Mesenchymal stem cell (in vitro differentiated cells and primary cell): ENCODE data around the gene FOXB2.
A peak's percentile ranks its signal among the peaks of the same experiment; 100 is the strongest.

Source experiments
- DNase-seq: peaks from one replicate; pipeline ENCODE4 v3.0.0-alpha.2; 2013
- H2AFZ ChIP-seq: one replicate; pipeline ENCODE4 v1.6.1; 2013; ENCODE audit warnings: low read depth, mild to moderate bottlenecking, control low read depth, inconsistent platforms, low read length, moderate library complexity
- H2AK5ac ChIP-seq: 2 replicates; pipeline ENCODE4 v1.6.1; 2013; ENCODE audit warnings: low read length, moderate library complexity, mild to moderate bottlenecking, inconsistent platforms; ENCODE audit not compliant: severe bottlenecking
- H2BK120ac ChIP-seq: one replicate; pipeline ENCODE4 v1.6.1; 2013; ENCODE audit warnings: low read depth, mild to moderate bottlenecking, inconsistent platforms, low read length, moderate library complexity
- H2BK12ac ChIP-seq, 2 experiments: one replicate each; pipeline ENCODE4 v1.6.1; 2013; ENCODE audit warnings: inconsistent platforms in 2 of 2, low read length in 2 of 2, mild to moderate bottlenecking in 2 of 2, moderate library complexity in 2 of 2, control low read depth in 1 of 2
- H2BK15ac ChIP-seq: one replicate; pipeline ENCODE4 v1.6.1; 2013; ENCODE audit warnings: mild to moderate bottlenecking, low read depth, inconsistent platforms; ENCODE audit not compliant: poor library complexity, severe bottlenecking
- H2BK5ac ChIP-seq: 2 replicates; pipeline ENCODE4 v1.6.1; 2013; ENCODE audit warnings: low read depth, mild to moderate bottlenecking, low read length, control low read depth, inconsistent platforms; ENCODE audit not compliant: poor library complexity, severe bottlenecking
- H3K14ac ChIP-seq, 2 experiments: one replicate each; pipeline ENCODE4 v1.6.1; 2013; ENCODE audit warnings: inconsistent platforms in 2 of 2, low read length in 2 of 2, control low read depth in 1 of 2, mild to moderate bottlenecking in 1 of 2, moderate library complexity in 1 of 2
- H3K18ac ChIP-seq, 2 experiments: one replicate each; pipeline ENCODE4 v1.6.1; 2013; ENCODE audit warnings: inconsistent platforms in 2 of 2, low read length in 2 of 2, control low read depth in 1 of 2, low read depth in 1 of 2, mild to moderate bottlenecking in 1 of 2
- H3K23ac ChIP-seq, 2 experiments: one replicate each; pipeline ENCODE4 v1.6.1; 2013; ENCODE audit warnings: inconsistent platforms in 2 of 2, low read length in 2 of 2, mild to moderate bottlenecking in 2 of 2, moderate library complexity in 2 of 2, control low read depth in 1 of 2
- H3K27ac ChIP-seq: 2 replicates; pipeline ENCODE4 v1.5.1; 2013; ENCODE audit warnings: mild to moderate bottlenecking, moderate library complexity, low read length, control low read depth, inconsistent platforms; ENCODE audit not compliant: poor library complexity, severe bottlenecking
- H3K27me3 ChIP-seq, 2 experiments: 2 replicates each; pipeline versions ENCODE4 v1.6.1 to v1.7.0; 2013; ENCODE audit warnings: low read length in 2 of 2, mild to moderate bottlenecking in 2 of 2, moderate library complexity in 2 of 2, control low read depth in 1 of 2, inconsistent platforms in 1 of 2; ENCODE audit not compliant: control insufficient read depth in 1 of 2, insufficient read depth in 1 of 2
- H3K36me3 ChIP-seq, 2 experiments: 2 replicates each; pipeline versions ENCODE4 v1.6.1 to v1.7.0; 2013; ENCODE audit warnings: low read length in 2 of 2, control low read depth in 1 of 2, inconsistent platforms in 1 of 2, low read depth in 1 of 2, mild to moderate bottlenecking in 1 of 2; ENCODE audit not compliant: insufficient read depth in 2 of 2, control insufficient read depth in 1 of 2
- H3K4ac ChIP-seq, 2 experiments: one replicate each; pipeline ENCODE4 v1.6.1; 2013; ENCODE audit warnings: inconsistent platforms in 2 of 2, low read length in 2 of 2, mild to moderate bottlenecking in 2 of 2, moderate library complexity in 2 of 2, control low read depth in 1 of 2, low read depth in 1 of 2
- H3K4me1 ChIP-seq: 2 replicates; pipeline ENCODE4 v1.6.1; 2013; ENCODE audit warnings: low read depth, low read length, control low read depth; ENCODE audit not compliant: control insufficient read depth, insufficient read depth
- H3K4me2 ChIP-seq: 2 replicates; pipeline ENCODE4 v1.6.1; 2013; ENCODE audit warnings: low read length, mild to moderate bottlenecking, inconsistent platforms; ENCODE audit not compliant: poor library complexity, severe bottlenecking
- H3K4me3 ChIP-seq, 2 experiments: 2 replicates each; pipeline versions ENCODE4 v1.5.1 to v1.7.0; 2013; ENCODE audit warnings: low read length in 2 of 2, mild to moderate bottlenecking in 2 of 2, control low read depth in 1 of 2, low read depth in 1 of 2; ENCODE audit not compliant: insufficient read depth in 1 of 2
- H3K79me1 ChIP-seq: replicated peaks from 2 replicates; pipeline ENCODE4 v1.6.1; 2013; ENCODE audit warnings: mild to moderate bottlenecking, control low read depth, low read length, inconsistent platforms; ENCODE audit not compliant: poor library complexity, severe bottlenecking
- H3K9ac ChIP-seq: 2 replicates; pipeline ENCODE4 v1.7.0; 2013; ENCODE audit warnings: mild to moderate bottlenecking, low read length, moderate library complexity
- H3K9me3 ChIP-seq: 2 replicates; pipeline ENCODE4 v1.7.0; 2013; ENCODE audit warnings: mild to moderate bottlenecking, low read length; ENCODE audit not compliant: control insufficient read depth
- H4K8ac ChIP-seq: one replicate; pipeline ENCODE4 v1.6.1; 2013; ENCODE audit warnings: inconsistent platforms, mild to moderate bottlenecking, low read length, moderate library complexity
- H4K91ac ChIP-seq: one replicate; pipeline ENCODE4 v1.6.1; 2013; ENCODE audit warnings: mild to moderate bottlenecking, low read length, inconsistent platforms
- WGBS: methylation state at CpG from one replicate; pipeline ENCODE4 v1.1.7; 2013; ENCODE audit warnings: mixed read lengths; 5-methylcytosine and 5-hydroxymethylcytosine counted together

FOXB2 gene

GRCh38 chr9:77013206-77013931 is 6.1 kb upstream of the FOXB2 start:
- H3K27me3 ChIP-seq = peaks cover 78 to 97% of the 10 kb centered on the region in 2 experiments
- H3K23ac ChIP-seq = no peak overlapping the region
- no peak overlapping the region for H3K14ac ChIP-seq
- H3K36me3 ChIP-seq = no peaks in the 10 kb centered on the region
- no peaks in the 10 kb centered on the region for H3K79me1 ChIP-seq
- no peak overlapping the region for H3K4me3 ChIP-seq
- H3K27ac ChIP-seq = no peak overlapping the region
- no peak overlapping the region for H3K18ac ChIP-seq
- H3K9me3 ChIP-seq = peaks cover 3% of the 10 kb centered on the region
- H2AK5ac ChIP-seq = no peak overlapping the region
- no peak overlapping the region for H3K4ac ChIP-seq
- H4K8ac ChIP-seq = no peak overlapping the region
- H2BK120ac ChIP-seq = no peak overlapping the region
- no peak overlapping the region for H3K4me2 ChIP-seq
- no peak overlapping the region for H3K9ac ChIP-seq
- 6% methylated on average over 10 of the region's 21 CpGs for WGBS
- peaks cover 28% of the 10 kb centered on the region for H3K4me1 ChIP-seq
- H2AFZ ChIP-seq = no peak overlapping the region
- no peak for DNase-seq
- H2BK12ac ChIP-seq = no peak overlapping the region
- H4K91ac ChIP-seq = no peak overlapping the region
- no peak overlapping the region for H2BK5ac ChIP-seq
- H2BK15ac ChIP-seq = no peak overlapping the region

DNA sequence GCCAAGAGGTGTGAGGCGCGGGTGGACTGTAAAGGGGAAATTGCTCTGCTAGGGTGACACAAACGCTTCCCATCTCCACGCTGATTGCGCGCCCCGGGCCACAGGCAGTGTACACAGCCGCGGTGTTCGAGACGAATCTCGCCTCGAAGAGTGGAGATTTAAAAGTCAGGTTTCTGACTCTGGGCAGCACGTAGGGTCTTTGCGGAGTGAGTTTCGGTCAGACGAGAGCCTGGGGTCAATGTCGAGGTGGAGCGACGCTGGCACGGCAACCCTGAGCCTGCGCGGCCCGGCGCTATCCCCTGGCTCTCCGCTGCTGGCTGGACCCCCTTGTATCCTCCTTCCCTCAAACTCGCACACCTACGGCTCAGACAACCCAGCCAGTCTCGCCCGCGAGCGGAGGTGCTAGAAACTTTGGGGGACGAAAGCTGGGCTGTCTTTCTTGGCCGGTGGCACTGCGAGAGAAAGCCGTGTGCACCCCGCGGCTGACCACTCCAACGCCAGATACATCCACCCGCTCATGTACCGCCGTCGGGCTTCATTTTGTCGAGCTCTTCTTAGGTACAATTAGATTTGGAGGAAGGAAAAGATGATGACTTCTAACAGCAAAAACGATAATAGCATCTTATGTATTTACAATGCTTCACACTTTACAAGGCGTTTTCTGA is 5.4 kb upstream of the FOXB2 start:
- Histone ChIP-seq H2AK5ac (no peak overlapping the region), H3K79me1 (no peaks in the 10 kb centered on the region), H3K36me3 (no peaks in the 10 kb centered on the region), H2BK5ac (no peak overlapping the region), H3K14ac (no peak overlapping the region), H2BK12ac (no peak overlapping the region), H3K4ac (no peak overlapping the region), H2AFZ (no peak overlapping the region), H3K4me3 (peak overlapping the region in 1 of 2 experiments; percentile 39), H3K9me3 (peaks cover 3% of the 10 kb centered on the region), H3K27me3 (peaks cover 85 to 97% of the 10 kb centered on the region in 2 experiments), H3K4me2 (no peak overlapping the region), H3K9ac (no peak overlapping the region), H4K8ac (no peak overlapping the region), H2BK15ac (no peak overlapping the region), H3K23ac (no peak overlapping the region), H3K27ac (no peak overlapping the region), H3K18ac (no peak overlapping the region), H4K91ac (no peak overlapping the region), H3K4me1 (peaks cover 33% of the 10 kb centered on the region), H2BK120ac (no peak overlapping the region)
- no peak for DNase-seq
- 2% methylated on average over 27 of the region's 46 CpGs for WGBS

DNA sequence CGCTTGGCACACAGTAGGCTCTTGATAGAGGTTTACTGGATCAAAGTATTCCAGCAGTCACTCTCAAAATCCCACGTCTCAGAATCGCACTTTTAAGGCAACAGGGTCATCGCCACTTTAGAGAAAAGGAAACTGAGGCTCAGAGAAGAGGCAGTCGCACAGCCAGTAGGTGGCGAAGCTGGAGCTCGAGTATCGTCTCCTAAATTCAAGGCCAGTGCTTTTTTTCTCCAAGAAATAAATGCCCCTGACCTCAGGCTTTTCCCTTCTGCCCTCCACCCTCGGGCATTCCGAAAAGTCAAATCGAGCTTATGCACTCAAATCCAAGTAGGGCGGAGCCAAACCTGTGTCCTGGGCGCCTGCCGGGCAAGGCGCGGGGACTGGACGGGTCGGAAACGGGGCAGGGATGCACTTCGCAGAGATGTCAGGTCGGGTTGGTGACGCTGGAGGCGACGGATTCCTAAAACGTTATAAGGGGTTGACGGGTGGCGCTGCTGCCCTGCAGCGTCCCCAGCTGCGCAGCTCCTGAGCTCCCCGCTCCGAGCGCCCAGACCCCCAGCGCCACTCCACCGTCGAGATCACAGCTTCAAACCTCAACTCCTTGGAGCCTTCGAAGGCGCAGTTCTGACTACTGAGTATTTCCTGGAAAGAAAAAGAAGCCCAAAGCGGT is 4.7 kb upstream of the FOXB2 start:
- no peak overlapping the region for H2BK5ac ChIP-seq
- WGBS = 3% methylated on average over 38 of the region's 38 CpGs
- H3K4me1 ChIP-seq = peaks cover 35% of the 10 kb centered on the region
- no peak overlapping the region for H3K23ac ChIP-seq
- no peak overlapping the region for H3K4me2 ChIP-seq
- H3K14ac ChIP-seq = no peak overlapping the region
- peaks cover 92 to 99% of the 10 kb centered on the region in 2 experiments for H3K27me3 ChIP-seq
- no peak overlapping the region for H3K9ac ChIP-seq
- H3K18ac ChIP-seq = no peak overlapping the region
- no peak overlapping the region for H3K4ac ChIP-seq
- no peaks in the 10 kb centered on the region for H3K79me1 ChIP-seq
- no peak overlapping the region for H2BK120ac ChIP-seq
- H2BK12ac ChIP-seq = no peak overlapping the region
- no peak overlapping the region for H4K91ac ChIP-seq
- peaks cover 3% of the 10 kb centered on the region for H3K9me3 ChIP-seq
- no peak overlapping the region for H3K27ac ChIP-seq
- H3K4me3 ChIP-seq = peak overlapping the region; percentile 11 to 39
- H2AK5ac ChIP-seq = no peak overlapping the region
- no peak for DNase-seq
- no peak overlapping the region for H2BK15ac ChIP-seq
- no peaks in the 10 kb centered on the region for H3K36me3 ChIP-seq
- H4K8ac ChIP-seq = no peak overlapping the region
- H2AFZ ChIP-seq = no peak overlapping the region
